Measurements from ENCODE around the gene HES5.
"Not testable (repeated sequence)": the region's sequence is repeated elsewhere in the genome, so short reads cannot be mapped to it uniquely, and the experiment has no call there.

DNA sequence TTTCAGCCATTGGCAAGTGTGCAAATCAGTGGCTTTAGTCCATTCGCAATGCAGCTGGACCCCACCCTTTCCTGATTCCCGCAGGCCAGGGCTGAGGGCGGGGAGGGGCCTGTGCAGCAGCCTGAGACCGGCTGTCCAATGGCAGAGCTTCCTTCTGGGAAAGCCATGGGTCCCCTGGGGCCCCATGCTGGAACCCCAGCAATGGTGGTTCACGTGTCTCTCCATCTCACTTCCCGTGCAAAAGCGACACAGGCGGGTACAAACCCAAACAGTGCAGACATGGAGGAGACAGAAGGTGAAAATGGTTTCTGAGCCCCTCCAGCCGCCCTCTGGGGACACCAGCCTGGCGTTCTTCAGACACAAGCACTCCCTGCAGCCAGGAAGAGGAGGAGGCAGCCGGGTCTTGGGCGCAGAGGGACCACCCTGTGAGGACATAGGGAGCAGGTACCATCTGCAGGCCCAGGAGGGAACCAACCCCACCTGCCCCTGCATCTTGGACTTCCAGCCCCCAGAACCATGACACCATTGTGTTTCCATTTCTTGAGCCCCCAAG, 20.3 kb upstream of the HES5 start:
- TF ChIP-seq, protein P1, sequence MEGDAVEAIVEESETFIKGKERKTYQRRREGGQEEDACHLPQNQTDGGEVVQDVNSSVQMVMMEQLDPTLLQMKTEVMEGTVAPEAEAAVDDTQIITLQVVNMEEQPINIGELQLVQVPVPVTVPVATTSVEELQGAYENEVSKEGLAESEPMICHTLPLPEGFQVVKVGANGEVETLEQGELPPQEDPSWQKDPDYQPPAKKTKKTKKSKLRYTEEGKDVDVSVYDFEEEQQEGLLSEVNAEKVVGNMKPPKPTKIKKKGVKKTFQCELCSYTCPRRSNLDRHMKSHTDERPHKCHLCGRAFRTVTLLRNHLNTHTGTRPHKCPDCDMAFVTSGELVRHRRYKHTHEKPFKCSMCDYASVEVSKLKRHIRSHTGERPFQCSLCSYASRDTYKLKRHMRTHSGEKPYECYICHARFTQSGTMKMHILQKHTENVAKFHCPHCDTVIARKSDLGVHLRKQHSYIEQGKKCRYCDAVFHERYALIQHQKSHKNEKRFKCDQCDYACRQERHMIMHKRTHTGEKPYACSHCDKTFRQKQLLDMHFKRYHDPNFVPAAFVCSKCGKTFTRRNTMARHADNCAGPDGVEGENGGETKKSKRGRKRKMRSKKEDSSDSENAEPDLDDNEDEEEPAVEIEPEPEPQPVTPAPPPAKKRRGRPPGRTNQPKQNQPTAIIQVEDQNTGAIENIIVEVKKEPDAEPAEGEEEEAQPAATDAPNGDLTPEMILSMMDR (IDR thresholded peaks at IDR 0.05), result not testable (repeated sequence)
- not testable (repeated sequence) for TF ChIP-seq POLR2AphosphoS5 (IDR thresholded peaks at IDR 0.05)

Measured in gastroesophageal sphincter (tissue), 3 donors.